ACC112 (cell line): ENCODE measurements around the gene SPATS2L.

Source experiments
- H2AFZ ChIP-seq: fragments of 200-600 bp; sonication (generic); one replicate; pipeline ENCODE4 v1.6.0; 2017; ENCODE audit warnings: antibody characterized with exemption, low read length; ENCODE audit not compliant: unreplicated experiment
- H3K27ac ChIP-seq: fragments of 200-600 bp; sonication (generic); 2 replicates; pipeline ENCODE4 v1.5.1; 2014; ENCODE audit warnings: low read depth, mild to moderate bottlenecking, antibody characterized with exemption, low read length, moderate library complexity
- H3K27me3 ChIP-seq: fragments of 200-600 bp; sonication (generic); 2 replicates; pipeline ENCODE4 v1.6.1; 2014; ENCODE audit warnings: mild to moderate bottlenecking, antibody characterized with exemption, low read length, moderate library complexity, mixed read lengths; ENCODE audit not compliant: insufficient read depth
- H3K36me3 ChIP-seq: fragments of 200-600 bp; sonication (generic); 2 replicates; pipeline ENCODE4 v1.6.1; 2016; ENCODE audit warnings: mild to moderate bottlenecking, antibody characterized with exemption, low read length, moderate library complexity, mixed read lengths; ENCODE audit not compliant: insufficient read depth
- H3K4me1 ChIP-seq: fragments of 200-600 bp; sonication (generic); one replicate; pipeline ENCODE4 v1.6.1; 2016; ENCODE audit warnings: low read length, mixed read lengths; ENCODE audit not compliant: insufficient read depth, unreplicated experiment, control insufficient read depth
- H3K4me3 ChIP-seq: fragments of 200-600 bp; sonication (generic); 2 replicates; pipeline ENCODE4 v1.5.1; 2014; ENCODE audit warnings: mild to moderate bottlenecking, low read depth, low read length
- H3K79me2 ChIP-seq: fragments of 200-600 bp; sonication (generic); one replicate; pipeline ENCODE4 v1.6.0; 2016; ENCODE audit warnings: low read length; ENCODE audit not compliant: control insufficient read depth, unreplicated experiment, insufficient read depth

SPATS2L gene

GRCh38 chr2:200498402-200499162 lies 192.1 kb downstream of the SPATS2L start:
- Histone ChIP-seq H3K27me3 (no peaks in the 10 kb centered on the region), H3K4me3 (no peak overlapping the region), H3K4me1 (no peaks in the 10 kb centered on the region), H2AFZ (no peak overlapping the region), H3K79me2 (no peaks in the 10 kb centered on the region), H3K36me3 (peaks cover 19% of the 10 kb centered on the region), H3K27ac (no peak overlapping the region)

GRCh38 chr2:200502196-200502595 lies 195.7 kb downstream of the SPATS2L start:
- Histone ChIP-seq H3K27me3 (no peaks in the 10 kb centered on the region), H3K79me2 (no peaks in the 10 kb centered on the region)

GRCh38 chr2:200506679-200507078 lies 200.2 kb downstream of the SPATS2L start:
- no peaks in the 10 kb centered on the region for H3K4me1 ChIP-seq
- no peak overlapping the region for H3K27ac ChIP-seq
- H2AFZ ChIP-seq: no peak overlapping the region
- peaks cover 5% of the 10 kb centered on the region for H3K79me2 ChIP-seq
- no peaks in the 10 kb centered on the region for H3K27me3 ChIP-seq
- no peak overlapping the region for H3K4me3 ChIP-seq
- H3K36me3 ChIP-seq: peaks cover 17% of the 10 kb centered on the region

More at GRCh38 chr2:200502196-200502595, 195.7 kb downstream of the SPATS2L start:
- peaks cover 21% of the 10 kb centered on the region for H3K36me3 ChIP-seq
- no peak overlapping the region for H2AFZ ChIP-seq
- no peak overlapping the region for H3K27ac ChIP-seq
- no peak overlapping the region for H3K4me3 ChIP-seq
- no peaks in the 10 kb centered on the region for H3K4me1 ChIP-seq

GRCh38 chr2:200507179-200507578 lies 200.7 kb downstream of the SPATS2L start:
- H3K4me3 ChIP-seq: no peak overlapping the region
- H3K79me2 ChIP-seq: peaks cover 5% of the 10 kb centered on the region
- H3K27me3 ChIP-seq: no peaks in the 10 kb centered on the region
- H3K36me3 ChIP-seq: peaks cover 17% of the 10 kb centered on the region
- no peaks in the 10 kb centered on the region for H3K4me1 ChIP-seq
- no peak overlapping the region for H3K27ac ChIP-seq
- no peak overlapping the region for H2AFZ ChIP-seq

GRCh38 chr2:200509235-200509611 lies 202.7 kb downstream of the SPATS2L start:
- H3K27me3 ChIP-seq: peaks cover under 1% of the 10 kb centered on the region; the same call in 1 of the 2 replicates

GRCh38 chr2:200509612-200510433 lies 203.3 kb downstream of the SPATS2L start, which contains the start of gene KCTD18:
Gene KCTD18 (minus strand): TSS chr2:200510068. CDS start chr2:200507016, 3,052 bp downstream.
- no peaks in the 10 kb centered on the region for H3K4me1 ChIP-seq
- no peak within 1 kb of the TSS for H3K27ac ChIP-seq
- peaks cover 4% of the 10 kb centered on the region; the same call in 1 of the 2 replicates for H3K27me3 ChIP-seq
- peaks cover 5% of the 10 kb centered on the region for H3K79me2 ChIP-seq
- H3K36me3 ChIP-seq: peaks cover 4% of the 10 kb centered on the region; the same call in 1 of the 2 replicates
- peak within 1 kb of the TSS; percentile 57 for H2AFZ ChIP-seq
- peak within 1 kb of the TSS; percentile 90 for H3K4me3 ChIP-seq

More at GRCh38 chr2:200509235-200509611, 202.7 kb downstream of the SPATS2L start:
- H3K79me2 ChIP-seq: peaks cover 5% of the 10 kb centered on the region
- peak overlapping the region; percentile 90 for H3K4me3 ChIP-seq
- H3K4me1 ChIP-seq: no peaks in the 10 kb centered on the region
- no peak overlapping the region for H3K27ac ChIP-seq
- peak overlapping the region; percentile 57 for H2AFZ ChIP-seq
- H3K36me3 ChIP-seq: peaks cover 4% of the 10 kb centered on the region; the same call in 1 of the 2 replicates

GRCh38 chr2:200515155-200515554 lies 208.7 kb downstream of the SPATS2L start:
- no peak overlapping the region for H3K4me3 ChIP-seq
- peaks cover 4% of the 10 kb centered on the region; the same call in 1 of the 2 replicates for H3K27me3 ChIP-seq
- H3K36me3 ChIP-seq: no peaks in the 10 kb centered on the region
- no peak overlapping the region for H3K27ac ChIP-seq
- H3K79me2 ChIP-seq: no peaks in the 10 kb centered on the region
- H2AFZ ChIP-seq: no peak overlapping the region
- H3K4me1 ChIP-seq: no peaks in the 10 kb centered on the region

GRCh38 chr2:200523158-200523557 lies 216.7 kb downstream of the SPATS2L start:
- H3K4me3 ChIP-seq: no peak overlapping the region
- no peaks in the 10 kb centered on the region; the same call in none of the 2 replicates for H3K27me3 ChIP-seq
- no peak overlapping the region for H3K27ac ChIP-seq
- no peak overlapping the region for H2AFZ ChIP-seq
- peaks cover 18% of the 10 kb centered on the region for H3K4me1 ChIP-seq
- H3K79me2 ChIP-seq: peaks cover 20% of the 10 kb centered on the region
- no peaks in the 10 kb centered on the region for H3K36me3 ChIP-seq

- Histone ChIP-seq H3K4me1 (peaks cover 23% of the 10 kb centered on the region), H3K36me3 (no peaks in the 10 kb centered on the region), H3K79me2 (peaks cover 25% of the 10 kb centered on the region), H2AFZ (no peak overlapping the region), H3K4me3 (no peak overlapping the region), H3K27ac (no peak overlapping the region), H3K27me3 (no peaks in the 10 kb centered on the region; the same call in none of the 2 replicates)
These were observed 217.1 kb downstream of the SPATS2L start for GRCh38 chr2:200523604-200524003.

GRCh38 chr2:200525066-200525465 lies 218.6 kb downstream of the SPATS2L start:
- H3K4me1 ChIP-seq: peaks cover 24% of the 10 kb centered on the region
- no peaks in the 10 kb centered on the region for H3K36me3 ChIP-seq
- no peaks in the 10 kb centered on the region; the same call in none of the 2 replicates for H3K27me3 ChIP-seq
- H2AFZ ChIP-seq: peak overlapping the region; percentile 75
- no peak overlapping the region for H3K27ac ChIP-seq
- H3K4me3 ChIP-seq: peak overlapping the region; percentile 83
- peaks cover 39% of the 10 kb centered on the region for H3K79me2 ChIP-seq
